ENCODE data around the gene TEX11. TPM values are rescaled to one million over a fixed set of nuclear protein-coding genes. Genes with fewer than 3 reads are reported as not detected.

Gene TEX11
- total RNA-seq, 1 donor: not detected

GRCh38 chrX:70508296-70508911 lies 400.1 kb downstream of the TEX11 start:
- DNase-seq (ENCODE audit: low read depth): no peak
- no peak for TF ChIP-seq CTCF (IDR thresholded peaks at IDR 0.05; ENCODE audit: insufficient read depth, low read depth, low read length)
- H3K4me3 ChIP-seq (ENCODE audit: low read depth, low read length): no peak overlapping the region

- H3K4me3 ChIP-seq (ENCODE audit: low read depth, low read length): no peak overlapping the region
- no peak for DNase-seq (ENCODE audit: low read depth)
- no peak for TF ChIP-seq CTCF (IDR thresholded peaks at IDR 0.05; ENCODE audit: insufficient read depth, low read depth, low read length)
Observed at GRCh38 chrX:70505451-70505841, 403.1 kb downstream of the TEX11 start.

- no peak overlapping the region for H3K4me3 ChIP-seq (ENCODE audit: low read depth, low read length)
- TF ChIP-seq CTCF (IDR thresholded peaks at IDR 0.05; ENCODE audit: insufficient read depth, low read depth, low read length): no peak
- DNase-seq (ENCODE audit: low read depth): no peak
Observed at GRCh38 chrX:70504772-70505450, 403.6 kb downstream of the TEX11 start.

- no peak overlapping the region for H3K4me3 ChIP-seq (ENCODE audit: low read depth, low read length)
- DNase-seq (ENCODE audit: low read depth): no peak
- TF ChIP-seq CTCF (IDR thresholded peaks at IDR 0.05; ENCODE audit: insufficient read depth, low read depth, low read length): no peak
Observed at GRCh38 chrX:70500826-70501225, 407.7 kb downstream of the TEX11 start.

- no peak overlapping the region for H3K4me3 ChIP-seq (ENCODE audit: low read depth, low read length)
- TF ChIP-seq CTCF (IDR thresholded peaks at IDR 0.05; ENCODE audit: insufficient read depth, low read depth, low read length): no peak
- DNase-seq (ENCODE audit: low read depth): no peak
Observed at GRCh38 chrX:70498129-70498528, 410.4 kb downstream of the TEX11 start.

GRCh38 chrX:70497026-70497425 lies 411.5 kb downstream of the TEX11 start:
- TF ChIP-seq CTCF (IDR thresholded peaks at IDR 0.05; ENCODE audit: insufficient read depth, low read depth, low read length): no peak
- H3K4me3 ChIP-seq (ENCODE audit: low read depth, low read length): no peak overlapping the region
- DNase-seq (ENCODE audit: low read depth): no peak

Data from fibroblast of villous mesenchyme (primary cell).